T-cell (primary cell): ENCODE results near the gene CTCFL. TPM values are rescaled to one million over a fixed set of nuclear protein-coding genes. Genes with fewer than 3 reads are reported as not detected.

Source experiments
- ATAC-seq, 4 experiments: fragments of 200-7000 bp in 3 of 4; fragments of 150-1000 bp in 1 of 4; cut with Tn5 transposase; replicated peaks in 1 of 4; 1 replicate in 3 of 4; 2 replicates in 1 of 4; pipeline ENCODE4 v1.10.0; 2021; ENCODE audit warnings: moderate library complexity in 3 of 4, mild to moderate bottlenecking in 2 of 4, moderate number of reproducible peaks in 1 of 4
- CTCF ChIA-PET, 2 donors: fragments of 300-600 bp; sonication (Branson Sonifier 250); formaldehyde crosslinking; loops; one replicate each; lab custom pipeline; 2022; ENCODE audit warnings: antibody characterized with exemption in 2 of 2; lab: Charles Lee
- POLR2A ChIA-PET, 2 donors: fragments of 300-600 bp; sonication (Branson Sonifier 250); formaldehyde crosslinking; loops; one replicate each; lab custom pipeline; 2022; ENCODE audit warnings: antibody characterized with exemption in 2 of 2; lab: Charles Lee
- DNase-seq, 35 experiments: peaks; one replicate each; pipeline versions ENCODE4 v3.0.0 to v3.0.0-alpha.2; 2013 to 2023
- H3K27ac ChIP-seq: one replicate; pipeline ENCODE4 v1.5.1; 2013; ENCODE audit warnings: low read length
- H3K27me3 ChIP-seq, 2 experiments: replicated peaks in 1 of 2; 1 replicate in 1 of 2; 2 replicates in 1 of 2; pipeline versions ENCODE4 v1.6.1 to v1.7.0; 2013; ENCODE audit warnings: low read length in 1 of 2, mixed read lengths in 1 of 2; ENCODE audit not compliant: control insufficient read depth in 2 of 2, insufficient read depth in 2 of 2; ENCODE audit errors: extremely low read depth in 1 of 2
- H3K36me3 ChIP-seq, 2 donors: 1 replicate in 1 of 2; 2 replicates in 1 of 2; pipeline versions ENCODE4 v1.6.1 to v1.7.0; 2013; ENCODE audit warnings: low read length in 1 of 2; ENCODE audit not compliant: control insufficient read depth in 2 of 2, insufficient read depth in 1 of 2; ENCODE audit errors: extremely low read depth in 1 of 2
- H3K4me1 ChIP-seq, 2 experiments: 1 replicate in 1 of 2; 2 replicates in 1 of 2; pipeline versions ENCODE4 v1.6.1 to v1.7.0; 2013; ENCODE audit warnings: low read length in 2 of 2, mixed read lengths in 1 of 2; ENCODE audit not compliant: insufficient read depth in 2 of 2, control insufficient read depth in 1 of 2; ENCODE audit errors: extremely low read depth in 1 of 2
- H3K4me3 ChIP-seq, 2 donors: 1 replicate in 1 of 2; 2 replicates in 1 of 2; pipeline versions ENCODE4 v1.5.1 to v1.7.0; 2013; ENCODE audit warnings: mild to moderate bottlenecking in 2 of 2, low read length in 1 of 2, moderate library complexity in 1 of 2; ENCODE audit not compliant: control insufficient read depth in 1 of 2; ENCODE audit errors: extremely low read depth in 1 of 2
- H3K9me3 ChIP-seq: 2 replicates; pipeline ENCODE4 v1.7.0; 2013
- H3K27ac Mint-ChIP-seq, 2 donors: one replicate each; pipeline ENCODE4 v1.8.0; 2020 to 2021; ENCODE audit warnings: mild to moderate bottlenecking in 2 of 2, mixed read lengths in 2 of 2
- H3K27me3 Mint-ChIP-seq, 2 donors: one replicate each; pipeline ENCODE4 v1.8.0; 2021 to 2022; ENCODE audit warnings: mixed read lengths in 2 of 2
- H3K36me3 Mint-ChIP-seq: one replicate; pipeline ENCODE4 v1.8.0; 2021; ENCODE audit warnings: mixed read lengths
- H3K4me1 Mint-ChIP-seq, 3 donors: one replicate each; pipeline ENCODE4 v1.8.0; 2020 to 2022; ENCODE audit warnings: mixed read lengths in 3 of 3, mild to moderate bottlenecking in 1 of 3
- H3K4me3 Mint-ChIP-seq, 3 donors: one replicate each; pipeline ENCODE4 v1.8.0; 2020 to 2022; ENCODE audit warnings: mild to moderate bottlenecking in 3 of 3, mixed read lengths in 3 of 3, moderate library complexity in 3 of 3
- H3K9me3 Mint-ChIP-seq, 3 donors: one replicate each; pipeline ENCODE4 v1.8.0; 2020 to 2022; ENCODE audit warnings: mixed read lengths in 3 of 3
- WGBS: methylation state at CpG from one replicate; pipeline ENCODE4 v1.1.5; 2013; ENCODE audit warnings: missing lambda C conversion rate; ENCODE audit not compliant: insufficient coverage; 5-methylcytosine and 5-hydroxymethylcytosine counted together
- total RNA-seq, 35 experiments: library from RNA in 6 of 35; stranded (reverse) in 6 of 35; fragments of 120-200 nt in 1 of 35; gene quantifications; one replicate each; pipeline versions ENCODE4 v1.2.1 to v1.2.4 and lab custom pipeline; 2013 to 2026

CTCFL gene
- total RNA-seq, 5 donors from 2014 or later (not counting 1 experiment from before 2014, with no cell fraction given), result 0.15 to 0.25 TPM; not detected in 3

DNA sequence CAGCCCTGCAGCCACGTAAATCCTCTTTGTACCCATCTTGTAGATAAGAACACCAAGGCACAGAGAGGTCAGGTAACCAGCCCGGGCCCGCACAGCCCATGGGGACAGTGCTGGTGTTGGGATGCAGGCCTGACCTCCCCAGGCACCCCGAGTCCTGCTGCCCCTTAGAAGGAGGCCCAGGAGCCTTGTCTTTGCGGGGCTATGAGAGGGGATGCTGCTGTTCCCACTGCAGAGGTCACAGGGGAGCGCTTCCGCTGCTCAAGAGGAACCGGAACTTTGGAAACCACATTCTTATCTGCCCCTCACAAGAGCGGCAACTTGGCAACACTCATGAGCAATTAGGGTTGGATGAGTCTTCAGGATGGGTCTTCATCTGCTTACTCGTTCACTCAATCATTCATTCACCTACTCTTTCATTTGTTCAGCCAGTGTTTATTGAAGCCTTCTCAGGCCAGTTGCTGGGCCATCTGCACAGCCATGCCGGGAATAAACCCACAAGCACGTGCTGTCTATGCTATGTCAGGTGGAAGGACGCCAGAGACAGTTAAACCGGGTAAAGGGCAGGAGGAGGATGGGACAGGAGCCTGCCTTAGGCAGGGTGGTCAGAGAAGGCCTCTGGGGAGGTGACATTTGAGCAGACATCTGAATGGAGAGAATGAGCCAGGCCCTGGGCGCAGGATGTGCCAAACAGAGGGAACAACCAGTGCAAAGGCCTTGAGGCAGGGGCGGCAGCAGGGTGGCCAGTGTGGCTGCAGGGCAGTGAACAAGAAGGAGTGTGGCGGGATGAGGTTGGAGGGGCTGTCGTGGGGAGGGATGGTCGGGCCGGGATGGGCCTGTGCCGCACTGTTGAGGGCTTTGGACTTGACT, 72.9 kb downstream of the CTCFL start:
- Mint-ChIP-seq H3K4me3 (peak overlapping the region in 1 of 3 donors; percentile 75), H3K9me3 (no peaks in the 10 kb centered on the region), H3K36me3 (no peaks in the 10 kb centered on the region), H3K27me3 (no peaks in the 10 kb centered on the region), H3K4me1 (peaks cover 31 to 61% (median 44%) of the 10 kb centered on the region in 3 donors), H3K27ac (peak overlapping the region; percentile 52 to 71)
- ATAC-seq (peak; percentile 59 to 78 (median 73)), DNase-seq (peak in 10 of 35 experiments; percentile 3 to 54 (median 24))
- H3K4me1 ChIP-seq, result peaks cover 23 to 38% of the 10 kb centered on the region in 2 experiments
- POLR2A ChIA-PET, result no interaction called here
- no peaks in the 10 kb centered on the region for H3K9me3 ChIP-seq
- no peak overlapping the region for H3K4me3 ChIP-seq
- 74% methylated on average over 13 of the region's 21 CpGs for WGBS
- CTCF ChIA-PET, result no interaction called here
- no peaks in the 10 kb centered on the region for H3K36me3 ChIP-seq
- no peak overlapping the region for H3K27ac ChIP-seq
- H3K27me3 ChIP-seq, result peaks cover 0 to 6% of the 10 kb centered on the region in 2 experiments

GRCh38 chr20:57451431-57451794, 73.5 kb downstream of the CTCFL start:
- POLR2A ChIA-PET, result no interaction called here
- DNase-seq (no peak), ATAC-seq (no peak)
- H3K4me3 ChIP-seq, result no peak overlapping the region
- CTCF ChIA-PET, result no interaction called here
- peak overlapping the region in 1 of 2 donors; percentile 49 for H3K27ac Mint-ChIP-seq
- H3K4me1 ChIP-seq, result peaks cover 23 to 38% of the 10 kb centered on the region in 2 experiments
- H3K27ac ChIP-seq, result no peak overlapping the region
- H3K27me3 Mint-ChIP-seq, result no peaks in the 10 kb centered on the region
- peak overlapping the region in 1 of 3 donors; percentile 75 for H3K4me3 Mint-ChIP-seq
- no peaks in the 10 kb centered on the region for H3K36me3 Mint-ChIP-seq
- no peaks in the 10 kb centered on the region for H3K9me3 ChIP-seq
- WGBS, result 93% methylated on average over 5 of the region's 7 CpGs
- no peaks in the 10 kb centered on the region for H3K36me3 ChIP-seq
- peaks cover 31 to 58% (median 44%) of the 10 kb centered on the region in 3 donors for H3K4me1 Mint-ChIP-seq
- H3K9me3 Mint-ChIP-seq, result no peaks in the 10 kb centered on the region
- H3K27me3 ChIP-seq, result peaks cover 0 to 6% of the 10 kb centered on the region in 2 experiments

- CTCF ChIA-PET, result interaction anchor here in 1 of 2 donors (0.6 kb wide), 1 partner anchor 258 kb away, joined by 5 read pairs; no protein-coding TSS in a partner anchor
- H3K4me3 ChIP-seq, result peak overlapping the region in 1 of 2 donors; percentile 19
- no peaks in the 10 kb centered on the region for H3K9me3 ChIP-seq
- Mint-ChIP-seq H3K36me3 (no peaks in the 10 kb centered on the region), H3K9me3 (no peaks in the 10 kb centered on the region), H3K27ac (peak overlapping the region; percentile 50 to 52), H3K27me3 (no peaks in the 10 kb centered on the region), H3K4me1 (peaks cover 31 to 55% (median 44%) of the 10 kb centered on the region in 3 donors), H3K4me3 (peak overlapping the region in 1 of 3 donors; percentile 75)
- peaks cover 0 to 6% of the 10 kb centered on the region in 2 experiments for H3K27me3 ChIP-seq
- 62% methylated on average over 11 of the region's 13 CpGs for WGBS
- ATAC-seq (peak in 1 of 4 experiments; percentile 14), DNase-seq (no peak)
- POLR2A ChIA-PET, result no interaction called here
- peaks cover 23 to 38% of the 10 kb centered on the region in 2 experiments for H3K4me1 ChIP-seq
- H3K36me3 ChIP-seq, result no peaks in the 10 kb centered on the region
- no peak overlapping the region for H3K27ac ChIP-seq
These were observed 74.0 kb downstream of the CTCFL start for GRCh38 chr20:57450931-57451330.

DNA sequence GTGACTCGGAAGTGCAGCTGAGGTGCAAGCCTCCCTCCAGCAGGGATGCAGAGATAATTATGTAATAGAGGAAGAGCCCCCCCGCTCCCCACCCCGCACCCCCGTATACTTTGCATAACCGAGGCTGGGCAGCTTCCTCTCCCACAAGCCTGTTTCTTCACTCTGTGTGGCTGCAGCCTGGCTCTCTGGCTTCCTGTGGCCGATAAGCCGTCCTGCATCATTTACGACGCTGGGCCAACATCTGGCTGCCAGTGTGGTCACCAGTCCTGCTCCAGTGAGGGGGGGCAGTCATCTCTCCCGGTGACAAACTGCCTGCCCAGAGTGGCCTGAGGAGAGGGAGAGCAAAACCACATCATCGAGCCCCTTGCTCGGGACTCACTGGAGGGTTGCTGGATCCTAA, 74.5 kb downstream of the CTCFL start:
- ATAC-seq (peak; percentile 63 to 78 (median 66)), DNase-seq (peak in 26 of 35 experiments; percentile 12 to 63 (median 31))
- Histone ChIP-seq H3K27me3 (peaks cover 0 to 2% of the 10 kb centered on the region in 2 experiments), H3K4me3 (peak overlapping the region in 1 of 2 donors; percentile 19), H3K9me3 (no peaks in the 10 kb centered on the region), H3K27ac (no peak overlapping the region), H3K36me3 (no peaks in the 10 kb centered on the region), H3K4me1 (peaks cover 23 to 38% of the 10 kb centered on the region in 2 experiments)
- Mint-ChIP-seq H3K27me3 (no peaks in the 10 kb centered on the region), H3K4me1 (peaks cover 31 to 55% (median 44%) of the 10 kb centered on the region in 3 donors), H3K27ac (peak overlapping the region in 1 of 2 donors; percentile 50), H3K4me3 (peak overlapping the region in 1 of 3 donors; percentile 75), H3K9me3 (no peaks in the 10 kb centered on the region), H3K36me3 (no peaks in the 10 kb centered on the region)
- ChIA-PET POLR2A (no interaction called here), CTCF (interaction anchor here in 1 of 2 donors (0.6 kb wide), 1 partner anchor 258 kb away, joined by 5 read pairs; no protein-coding TSS in a partner anchor)
- WGBS, result 18% methylated on average over 5 of the region's 12 CpGs

- H3K27ac ChIP-seq, result no peak overlapping the region
- Mint-ChIP-seq H3K4me1 (peaks cover 31 to 55% (median 42%) of the 10 kb centered on the region in 3 donors), H3K9me3 (no peaks in the 10 kb centered on the region), H3K27me3 (no peaks in the 10 kb centered on the region), H3K27ac (no peak overlapping the region), H3K4me3 (peak overlapping the region in 1 of 3 donors; percentile 75), H3K36me3 (no peaks in the 10 kb centered on the region)
- H3K4me3 ChIP-seq, result no peak overlapping the region
- peaks cover 0 to 2% of the 10 kb centered on the region in 2 experiments for H3K27me3 ChIP-seq
- H3K9me3 ChIP-seq, result no peaks in the 10 kb centered on the region
- ATAC-seq (no peak), DNase-seq (no peak)
- H3K4me1 ChIP-seq, result peaks cover 23 to 38% of the 10 kb centered on the region in 2 experiments
- 73% methylated on average over 7 of the region's 14 CpGs for WGBS
- POLR2A ChIA-PET, result interaction anchor here in 1 of 2 donors (0.6 kb wide), 1 partner anchor 20 kb away, joined by 5 read pairs; no protein-coding TSS in a partner anchor
- no peaks in the 10 kb centered on the region for H3K36me3 ChIP-seq
- CTCF ChIA-PET, result no interaction called here
These were observed 75.3 kb downstream of the CTCFL start for GRCh38 chr20:57449398-57450354.
